H1 (cell line): ENCODE measurements around the gene TMEM232. TPM values are rescaled to one million over a fixed set of nuclear protein-coding genes. Genes with fewer than 3 reads are reported as not detected.

Experiments
- CTCF ChIA-PET: fragments of 300-600 bp; sonication (Branson Sonifier 250); formaldehyde crosslinking; loops from one replicate; lab custom pipeline; 2021; ENCODE audit not compliant: partially characterized antibody; lab: Charles Lee
- POLR2A ChIA-PET: fragments of 300-600 bp; sonication (Branson Sonifier 250); formaldehyde crosslinking; loops from one replicate; lab custom pipeline; 2021; ENCODE audit warnings: inconsistent platforms; ENCODE audit not compliant: partially characterized antibody; lab: Charles Lee
- DNase-seq, 2 experiments: peaks; one replicate each; pipeline versions ENCODE4 v3.0.0 to v3.0.0-alpha.2; 2010 to 2022; ENCODE audit warnings: low spot score in 2 of 2, low read depth in 1 of 2, mixed read lengths in 1 of 2
- FAIRE-seq: peaks from 2 replicates; lab custom pipeline; 2011; peaks lifted over from hg19 to GRCh38; lab: Jason Lieb, UNC
- H2AFZ ChIP-seq: 2 replicates; pipeline ENCODE4 v1.8.1; 2012; ENCODE audit warnings: low read length, inconsistent platforms
- H2AK5ac ChIP-seq: 2 replicates; pipeline ENCODE4 v1.6.1; 2013; ENCODE audit warnings: low read depth, low read length
- H2BK120ac ChIP-seq: replicated peaks from 2 replicates; pipeline ENCODE3; 2013; ENCODE audit warnings: low read depth, low read length, inconsistent platforms
- H2BK12ac ChIP-seq: 2 replicates; pipeline ENCODE4 v1.6.1; 2013; ENCODE audit warnings: low read depth, low read length
- H2BK15ac ChIP-seq: 2 replicates; pipeline ENCODE4 v1.6.1; 2013; ENCODE audit warnings: low read length
- H2BK20ac ChIP-seq: 2 replicates; pipeline ENCODE4 v1.6.1; 2013; ENCODE audit warnings: low read length
- H2BK5ac ChIP-seq: 2 replicates; pipeline ENCODE4 v1.6.1; 2013; ENCODE audit warnings: low read depth, low read length
- H3K14ac ChIP-seq: 2 replicates; pipeline ENCODE4 v1.6.1; 2013; ENCODE audit warnings: inconsistent platforms; ENCODE audit not compliant: insufficient read length
- H3K18ac ChIP-seq: 2 replicates; pipeline ENCODE4 v1.6.1; 2013; ENCODE audit warnings: low read length; ENCODE audit errors: extremely low read depth
- H3K23ac ChIP-seq: 2 replicates; pipeline ENCODE4 v1.6.1; 2013; ENCODE audit warnings: inconsistent platforms; ENCODE audit not compliant: insufficient read length
- H3K23me2 ChIP-seq: 2 replicates; pipeline ENCODE4 v1.6.1; 2013; ENCODE audit warnings: low read depth, low read length
- H3K27ac ChIP-seq: 2 replicates; pipeline ENCODE4 v1.6.1; 2011; ENCODE audit warnings: low read depth, low read length, inconsistent platforms
- H3K27me3 ChIP-seq, 4 experiments: replicated peaks in 1 of 4; 1 replicate in 1 of 4; 2 replicates in 3 of 4; pipeline versions ENCODE4 v1.6.1 to v1.8.1; 2011 to 2013; ENCODE audit warnings: low read length in 3 of 4, mild to moderate bottlenecking in 3 of 4, inconsistent platforms in 2 of 4, mixed read lengths in 2 of 4, moderate library complexity in 1 of 4; ENCODE audit not compliant: control insufficient read depth in 3 of 4, insufficient read depth in 3 of 4; ENCODE audit errors: extremely low read depth in 1 of 4
- H3K36me3 ChIP-seq, 4 experiments: 2 replicates each; pipeline versions ENCODE4 v1.6.1 to v1.8.1; 2011 to 2013; ENCODE audit warnings: mild to moderate bottlenecking in 4 of 4, low read length in 3 of 4, moderate library complexity in 2 of 4, control low read depth in 1 of 4, inconsistent platforms in 1 of 4; ENCODE audit not compliant: insufficient read depth in 4 of 4, control insufficient read depth in 2 of 4
- H3K4ac ChIP-seq: replicated peaks from 2 replicates; pipeline ENCODE3; 2013; ENCODE audit warnings: low read length, low read depth, mixed read lengths, inconsistent platforms; ENCODE audit not compliant: insufficient read length
- H3K4me1 ChIP-seq, 4 experiments: replicated peaks in 1 of 4; 1 replicate in 1 of 4; 2 replicates in 3 of 4; pipeline versions ENCODE4 v1.6.1 to v1.8.1; 2011 to 2013; ENCODE audit warnings: low read length in 3 of 4, inconsistent platforms in 2 of 4, mixed read lengths in 1 of 4; ENCODE audit not compliant: insufficient read depth in 4 of 4, control insufficient read depth in 3 of 4
- H3K4me2 ChIP-seq, 2 experiments: 2 replicates each; pipeline versions ENCODE4 v1.6.1 to v1.8.1; 2011 to 2013; ENCODE audit warnings: low read depth in 2 of 2, low read length in 2 of 2, control low read depth in 1 of 2, inconsistent platforms in 1 of 2, mild to moderate bottlenecking in 1 of 2; ENCODE audit not compliant: insufficient read depth in 1 of 2
- H3K4me3 ChIP-seq, 4 experiments: fragments of 200-600, 300-600 bp in 1 of 4; sonication (generic), shearing (Covaris generic), sonication (Bioruptor Twin) in 1 of 4; 2 replicates each; pipeline versions ENCODE4 v1.5.1 to v1.8.1; 2011 to 2016; ENCODE audit warnings: low read length in 4 of 4, low read depth in 3 of 4, control low read depth in 2 of 4, inconsistent platforms in 2 of 4, mild to moderate bottlenecking in 2 of 4, mixed read lengths in 1 of 4, moderate library complexity in 1 of 4; ENCODE audit not compliant: insufficient read depth in 2 of 4; ENCODE audit errors: extremely low read depth in 1 of 4
- H3K56ac ChIP-seq: replicated peaks from 2 replicates; pipeline ENCODE3; 2013; ENCODE audit warnings: low read depth, mild to moderate bottlenecking, mixed read lengths, low read length, inconsistent platforms; ENCODE audit not compliant: insufficient read length
- H3K79me1 ChIP-seq: 2 replicates; pipeline ENCODE4 v1.6.1; 2013; ENCODE audit warnings: low read depth, low read length, control low read depth
- H3K79me2 ChIP-seq, 2 experiments: 2 replicates each; pipeline versions ENCODE4 v1.6.1 to v1.8.1; 2012 to 2013; ENCODE audit warnings: low read length in 2 of 2, mild to moderate bottlenecking in 2 of 2, inconsistent platforms in 1 of 2; ENCODE audit not compliant: insufficient read depth in 2 of 2, control insufficient read depth in 1 of 2
- H3K9ac ChIP-seq, 4 experiments: replicated peaks in 1 of 4; 1 replicate in 1 of 4; 2 replicates in 3 of 4; pipeline versions ENCODE4 v1.6.1 to v1.8.1; 2011 to 2013; ENCODE audit warnings: low read depth in 3 of 4, low read length in 3 of 4, control low read depth in 2 of 4, mild to moderate bottlenecking in 2 of 4, moderate library complexity in 2 of 4, inconsistent platforms in 1 of 4; ENCODE audit errors: extremely low read depth in 1 of 4
- H3K9me3 ChIP-seq, 2 experiments: 2 replicates each; pipeline versions ENCODE4 v1.6.1 to v1.8.1; 2012 to 2013; ENCODE audit warnings: mild to moderate bottlenecking in 2 of 2, moderate library complexity in 2 of 2, control low read depth in 1 of 2, inconsistent platforms in 1 of 2, low read depth in 1 of 2, low read length in 1 of 2, mixed read lengths in 1 of 2; ENCODE audit not compliant: insufficient read depth in 2 of 2
- H4K20me1 ChIP-seq, 2 experiments: replicated peaks in 1 of 2; 2 replicates each; pipeline versions ENCODE3 to v1.8.1; 2011 to 2013; ENCODE audit warnings: inconsistent platforms in 2 of 2, low read length in 2 of 2, mild to moderate bottlenecking in 1 of 2; ENCODE audit not compliant: insufficient read depth in 2 of 2, control insufficient read depth in 1 of 2
- H4K5ac ChIP-seq: 2 replicates; pipeline ENCODE4 v1.6.1; 2013; ENCODE audit warnings: low read length, low read depth, mixed read lengths, inconsistent platforms; ENCODE audit not compliant: insufficient read length
- H4K8ac ChIP-seq: 2 replicates; pipeline ENCODE4 v1.8.0; 2013; ENCODE audit warnings: mild to moderate bottlenecking, moderate library complexity, low read length, inconsistent platforms; ENCODE audit not compliant: insufficient read depth; ENCODE audit errors: extremely low read depth
- H4K91ac ChIP-seq: replicated peaks from 2 replicates; pipeline ENCODE3; 2013; ENCODE audit warnings: low read length, mixed read lengths, inconsistent platforms; ENCODE audit not compliant: insufficient read length
- GABPA ChIP-seq: IDR thresholded peaks from 2 replicates; pipeline ENCODE4 v1.6.1; 2011; ENCODE audit warnings: mild to moderate bottlenecking, low read length, moderate library complexity, borderline replicate concordance; ENCODE audit not compliant: insufficient read depth
- SAP30 ChIP-seq: fragments of 300-600 bp; sonication (generic); IDR thresholded peaks from 2 replicates; pipeline ENCODE4 v1.7.1; 2012; ENCODE audit warnings: low read length, moderate library complexity, mild to moderate bottlenecking, inconsistent platforms; ENCODE audit not compliant: insufficient read depth, insufficient replicate concordance
- WGBS, 2 experiments: shearing (Covaris generic) in 1 of 2; methylation state at CpG; one replicate each; pipeline versions ENCODE4 v1.1.6 to v1.1.7; 2013 to 2015; ENCODE audit warnings: low lambda C conversion rate in 2 of 2, mixed read lengths in 2 of 2, inconsistent platforms in 1 of 2, low coverage in 1 of 2, missing lambda C conversion rate in 1 of 2; ENCODE audit not compliant: insufficient replicate concordance in 2 of 2, insufficient coverage in 1 of 2, insufficient read length in 1 of 2; ENCODE audit errors: extremely low coverage in 1 of 2, missing lambda C conversion rate in 1 of 2; 5-methylcytosine and 5-hydroxymethylcytosine counted together
- polyA plus RNA-seq, 7 experiments: library from polyadenylated mRNA; depleted of rRNA in 3 of 7; stranded (reverse) in 5 of 7; unstranded in 2 of 7; fragments of >200 nt in 5 of 7; fragments of 200-250 nt in 2 of 7; gene quantifications; 1 replicate in 5 of 7; 2 replicates in 1 of 7; 4 replicates in 1 of 7; pipeline versions ENCODE4 v1.2.1 to v1.2.3, GENCODE V29; 2011 to 2013; ENCODE audit warnings: missing spikeins in 2 of 7, mixed read lengths in 2 of 7
- total RNA-seq: library from RNA; stranded (reverse); fragmentation: NEBNext Ultra II Directional; extraction: Animal tissue kit (Norgen Biotek cat#: 25700); gene quantifications from 2 replicates; pipeline ENCODE4 v1.2.1, GENCODE V29; 2021

The TMEM232 gene
- total and polyA plus RNA-seq, 2 of the 8 experiments (the other 6 are each of a cell fraction or from before 2014, with no cell fraction given), result 0.38 to 1.3 TPM

DNA sequence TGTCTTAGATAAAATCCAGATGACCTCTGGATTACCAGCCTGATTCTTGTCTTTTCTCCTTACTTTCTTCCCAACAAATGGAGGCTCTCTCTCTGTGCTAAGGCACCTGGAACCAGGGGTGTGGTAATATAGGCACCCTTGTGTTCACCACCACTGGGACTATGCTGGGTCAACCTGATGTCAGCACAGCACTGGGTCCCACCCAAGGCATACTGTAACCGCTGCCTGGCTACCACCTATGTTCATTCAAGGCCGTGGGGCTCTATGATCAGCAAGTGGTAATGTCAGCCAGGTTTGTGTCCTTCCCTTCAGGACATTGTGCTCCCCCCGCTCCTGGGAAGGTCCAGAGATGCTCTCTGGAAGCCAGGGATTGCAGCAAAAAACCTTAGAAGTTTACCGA, 283.6 kb downstream of the TMEM232 start:
- no peak overlapping the region for H2BK20ac ChIP-seq
- no peak for FAIRE-seq

More for the DNA sequence above, 283.6 kb downstream of the TMEM232 start:
- H3K36me3 ChIP-seq, result no peaks in the 10 kb centered on the region
- no peaks in the 10 kb centered on the region for H3K79me1 ChIP-seq
- no peak overlapping the region for H2BK15ac ChIP-seq
- no peak overlapping the region for H3K14ac ChIP-seq
- WGBS, 2 experiments, result 79% methylated on average over 4 of the region's 4 CpGs; no CpG with 5 or more reads in 1 of the 2 experiments
- H3K79me2 ChIP-seq, result no peaks in the 10 kb centered on the region
- H3K27ac ChIP-seq, result no peak overlapping the region
- no peaks in the 10 kb centered on the region for H3K23me2 ChIP-seq
- no peak overlapping the region for H3K56ac ChIP-seq
- no peak overlapping the region for H3K4ac ChIP-seq
- no peak overlapping the region for H3K4me3 ChIP-seq
- H4K20me1 ChIP-seq, result no peaks in the 10 kb centered on the region
- CTCF ChIA-PET, result interaction anchor here (0.5 to 3.7 kb wide), 7 partner anchors 147 to 836 kb away, joined by 3 to 15 read pairs (median 3); no protein-coding TSS in a partner anchor
- H3K9ac ChIP-seq, result no peak overlapping the region
- H2BK120ac ChIP-seq, result no peak overlapping the region
- H3K4me1 ChIP-seq, result no peaks in the 10 kb centered on the region
- no peak overlapping the region for H3K4me2 ChIP-seq
- POLR2A ChIA-PET, result interaction anchor here (0.9 kb wide), 1 partner anchor 94 kb away, joined by 4 read pairs; no protein-coding TSS in a partner anchor
- DNase-seq, result no peak
- H2BK5ac ChIP-seq, result no peak overlapping the region
- no peak overlapping the region for H3K23ac ChIP-seq
- H4K8ac ChIP-seq, result no peak overlapping the region
- no peak overlapping the region for H2AK5ac ChIP-seq
- peak overlapping the region; percentile 13; the same call in 1 of the 2 replicates for H3K18ac ChIP-seq
- no peak overlapping the region for H4K91ac ChIP-seq
- H2BK12ac ChIP-seq, result no peak overlapping the region
- TF ChIP-seq GABPA (no peak), SAP30 (no peak)
- TF ChIP-seq, all 59 proteins: peak for 0
- H3K9me3 ChIP-seq, result no peaks in the 10 kb centered on the region
- no peaks in the 10 kb centered on the region for H3K27me3 ChIP-seq
- H4K5ac ChIP-seq, result no peak overlapping the region
- no peak overlapping the region for H2AFZ ChIP-seq
